Measurements from ENCODE around the gene CCDC40.
"Not testable (repeated sequence)": the region's sequence is repeated elsewhere in the genome, so short reads cannot be mapped to it uniquely, and the experiment has no call there.

Gene CCDC40

GRCh38 chr17:79990704-79991103 lies 45.7 kb upstream of the CCDC40 start:
- no peak for DNase-seq (ENCODE audit: low spot score)
- no peak for TF ChIP-seq CTCF (IDR thresholded peaks at IDR 0.05; ENCODE audit: extremely low read depth, insufficient read depth, missing control alignments)
- in situ Hi-C loops (cut with MboI; ENCODE audit: low pct_unique_long_range_greater_than_20kb, low sequenced_read_pairs, unreplicated experiment): no loop called here

- in situ Hi-C loops (cut with MboI; ENCODE audit: low pct_unique_long_range_greater_than_20kb, low sequenced_read_pairs, unreplicated experiment): no loop called here
- peak; percentile 57 for TF ChIP-seq CTCF (IDR thresholded peaks at IDR 0.05; ENCODE audit: extremely low read depth, insufficient read depth, missing control alignments)
Measured at GRCh38 chr17:79991140-79991923, 45.1 kb upstream of the CCDC40 start.

GRCh38 chr17:79991924-79992648 lies 44.4 kb upstream of the CCDC40 start:
- no peak for DNase-seq (ENCODE audit: low spot score)
- in situ Hi-C loops (cut with MboI; ENCODE audit: low pct_unique_long_range_greater_than_20kb, low sequenced_read_pairs, unreplicated experiment): no loop called here

More at GRCh38 chr17:79991140-79991923, 45.1 kb upstream of the CCDC40 start:
- peak; percentile 87 for DNase-seq (ENCODE audit: low spot score)

GRCh38 chr17:79992649-79993389 lies 43.6 kb upstream of the CCDC40 start:
- TF ChIP-seq CTCF (IDR thresholded peaks at IDR 0.05; ENCODE audit: extremely low read depth, insufficient read depth, missing control alignments): no peak
- in situ Hi-C loops (cut with MboI; ENCODE audit: low pct_unique_long_range_greater_than_20kb, low sequenced_read_pairs, unreplicated experiment): no loop called here
- no peak for DNase-seq (ENCODE audit: low spot score)

More at GRCh38 chr17:79991924-79992648, 44.4 kb upstream of the CCDC40 start:
- no peak for TF ChIP-seq CTCF (IDR thresholded peaks at IDR 0.05; ENCODE audit: extremely low read depth, insufficient read depth, missing control alignments)

GRCh38 chr17:79993390-79994227 lies 42.8 kb upstream of the CCDC40 start:
- in situ Hi-C loops (cut with MboI; ENCODE audit: low pct_unique_long_range_greater_than_20kb, low sequenced_read_pairs, unreplicated experiment): no loop called here
- no peak for DNase-seq (ENCODE audit: low spot score)
- no peak for TF ChIP-seq CTCF (IDR thresholded peaks at IDR 0.05; ENCODE audit: extremely low read depth, insufficient read depth, missing control alignments)

- in situ Hi-C loops (cut with MboI; ENCODE audit: low pct_unique_long_range_greater_than_20kb, low sequenced_read_pairs, unreplicated experiment); DNase-seq (ENCODE audit: low spot score): not testable (repeated sequence)
Measured at GRCh38 chr17:79994228-79994569, 42.2 kb upstream of the CCDC40 start.
